ENCODE results near the gene ABCA13.

DNA sequence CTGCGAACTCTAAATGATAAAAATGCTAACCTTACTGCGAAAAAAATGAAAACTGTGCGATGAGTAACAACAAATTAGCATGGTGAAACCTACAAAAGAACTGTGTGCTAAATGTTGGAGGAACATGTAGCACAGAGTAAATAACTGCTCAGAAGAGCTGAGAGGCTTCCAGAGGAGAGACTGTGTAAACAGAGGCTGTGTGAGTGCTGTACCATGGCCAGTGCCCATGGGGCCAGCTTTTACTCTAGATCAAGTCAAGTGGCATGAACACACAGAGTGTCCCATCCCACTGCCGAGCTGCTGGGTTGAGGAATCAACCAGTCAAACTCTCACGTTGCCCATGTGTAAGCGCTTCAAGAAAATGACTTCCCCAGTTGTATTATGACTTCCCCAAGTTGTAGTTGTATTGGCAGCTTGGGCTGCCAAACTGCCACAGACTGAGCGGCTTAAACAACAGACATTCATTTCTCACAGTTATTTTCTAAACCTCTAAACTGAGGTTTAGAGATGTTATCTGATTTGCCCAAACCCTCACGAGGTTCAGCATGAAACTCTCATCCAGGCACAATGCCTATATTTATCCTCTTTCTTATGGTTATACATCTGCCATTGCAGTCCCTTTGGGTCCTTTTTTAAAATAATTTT lies 270.7 kb downstream of the ABCA13 start:
- TF ChIP-seq EP300 (IDR thresholded peaks at IDR 0.05) (no peak), POLR2AphosphoS5 (IDR thresholded peaks at IDR 0.05) (no peak)
- TF ChIP-seq, protein P1, sequence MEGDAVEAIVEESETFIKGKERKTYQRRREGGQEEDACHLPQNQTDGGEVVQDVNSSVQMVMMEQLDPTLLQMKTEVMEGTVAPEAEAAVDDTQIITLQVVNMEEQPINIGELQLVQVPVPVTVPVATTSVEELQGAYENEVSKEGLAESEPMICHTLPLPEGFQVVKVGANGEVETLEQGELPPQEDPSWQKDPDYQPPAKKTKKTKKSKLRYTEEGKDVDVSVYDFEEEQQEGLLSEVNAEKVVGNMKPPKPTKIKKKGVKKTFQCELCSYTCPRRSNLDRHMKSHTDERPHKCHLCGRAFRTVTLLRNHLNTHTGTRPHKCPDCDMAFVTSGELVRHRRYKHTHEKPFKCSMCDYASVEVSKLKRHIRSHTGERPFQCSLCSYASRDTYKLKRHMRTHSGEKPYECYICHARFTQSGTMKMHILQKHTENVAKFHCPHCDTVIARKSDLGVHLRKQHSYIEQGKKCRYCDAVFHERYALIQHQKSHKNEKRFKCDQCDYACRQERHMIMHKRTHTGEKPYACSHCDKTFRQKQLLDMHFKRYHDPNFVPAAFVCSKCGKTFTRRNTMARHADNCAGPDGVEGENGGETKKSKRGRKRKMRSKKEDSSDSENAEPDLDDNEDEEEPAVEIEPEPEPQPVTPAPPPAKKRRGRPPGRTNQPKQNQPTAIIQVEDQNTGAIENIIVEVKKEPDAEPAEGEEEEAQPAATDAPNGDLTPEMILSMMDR (IDR thresholded peaks at IDR 0.05): no peak

Measured in esophagus muscularis mucosa (tissue), 4 donors.